Spleen (tissue), 7 donors: ENCODE measurements around the gene RNASEH1.

Experiments used
- POLR2AphosphoS5 ChIP-seq, 3 donors: sonication (generic); formaldehyde crosslinking; IDR thresholded peaks; one replicate each; pipeline ENCODE4 v1.5.1; 2017; ENCODE audit warnings: antibody characterized with exemption in 3 of 3
- TF ChIP-seq, protein P1 (sequence below), 11 experiments: fragments of 200-600 bp in 7 of 11; fragments of 450-650 bp in 4 of 11; sonication (generic) in 4 of 11; IDR thresholded peaks in 8 of 11; conservative IDR thresholded peaks in 3 of 11; 1 replicate in 7 of 11; 2 replicates in 4 of 11; pipeline versions ENCODE4 v1.4.0 to v1.8.0; 2016 to 2021; ENCODE audit warnings: antibody characterized with exemption in 11 of 11, inconsistent platforms in 4 of 11, mild to moderate bottlenecking in 1 of 11
- donor health status: DM: no; HTN: no; CAD: no; lungs with moderate emphysema.
- donor health status: DM: no; HTN: no; CAD: no.
- donor health status: DM: no; HTN: no; CAD: no.

DNA sequence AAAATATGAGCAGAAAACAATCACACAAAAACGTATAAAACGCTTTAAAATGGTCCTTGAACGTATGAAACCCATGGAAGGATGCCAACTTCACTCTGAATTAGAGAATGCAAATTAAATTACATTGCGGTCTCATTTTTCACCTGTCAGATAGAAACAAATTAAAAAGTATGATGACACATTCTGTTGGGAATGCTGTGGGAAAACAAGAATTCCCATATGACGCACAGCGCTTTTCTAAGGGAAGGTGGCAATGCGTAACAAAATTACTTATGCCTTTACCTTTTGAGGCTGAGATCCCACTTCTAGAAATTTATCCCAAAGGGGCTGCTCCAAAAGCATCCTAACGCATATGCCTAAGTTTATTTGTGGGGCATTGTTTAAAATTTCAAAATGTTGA is 13.2 kb upstream of the RNASEH1 start:
- TF ChIP-seq, protein P1, sequence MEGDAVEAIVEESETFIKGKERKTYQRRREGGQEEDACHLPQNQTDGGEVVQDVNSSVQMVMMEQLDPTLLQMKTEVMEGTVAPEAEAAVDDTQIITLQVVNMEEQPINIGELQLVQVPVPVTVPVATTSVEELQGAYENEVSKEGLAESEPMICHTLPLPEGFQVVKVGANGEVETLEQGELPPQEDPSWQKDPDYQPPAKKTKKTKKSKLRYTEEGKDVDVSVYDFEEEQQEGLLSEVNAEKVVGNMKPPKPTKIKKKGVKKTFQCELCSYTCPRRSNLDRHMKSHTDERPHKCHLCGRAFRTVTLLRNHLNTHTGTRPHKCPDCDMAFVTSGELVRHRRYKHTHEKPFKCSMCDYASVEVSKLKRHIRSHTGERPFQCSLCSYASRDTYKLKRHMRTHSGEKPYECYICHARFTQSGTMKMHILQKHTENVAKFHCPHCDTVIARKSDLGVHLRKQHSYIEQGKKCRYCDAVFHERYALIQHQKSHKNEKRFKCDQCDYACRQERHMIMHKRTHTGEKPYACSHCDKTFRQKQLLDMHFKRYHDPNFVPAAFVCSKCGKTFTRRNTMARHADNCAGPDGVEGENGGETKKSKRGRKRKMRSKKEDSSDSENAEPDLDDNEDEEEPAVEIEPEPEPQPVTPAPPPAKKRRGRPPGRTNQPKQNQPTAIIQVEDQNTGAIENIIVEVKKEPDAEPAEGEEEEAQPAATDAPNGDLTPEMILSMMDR (IDR thresholded peaks at IDR 0.05 in 8 of 11, conservative IDR thresholded peaks at IDR 0.05 in 3 of 11): no peak
- TF ChIP-seq POLR2AphosphoS5 (IDR thresholded peaks at IDR 0.05): no peak
